Measurements from ENCODE around the gene HLX.

HLX gene

DNA sequence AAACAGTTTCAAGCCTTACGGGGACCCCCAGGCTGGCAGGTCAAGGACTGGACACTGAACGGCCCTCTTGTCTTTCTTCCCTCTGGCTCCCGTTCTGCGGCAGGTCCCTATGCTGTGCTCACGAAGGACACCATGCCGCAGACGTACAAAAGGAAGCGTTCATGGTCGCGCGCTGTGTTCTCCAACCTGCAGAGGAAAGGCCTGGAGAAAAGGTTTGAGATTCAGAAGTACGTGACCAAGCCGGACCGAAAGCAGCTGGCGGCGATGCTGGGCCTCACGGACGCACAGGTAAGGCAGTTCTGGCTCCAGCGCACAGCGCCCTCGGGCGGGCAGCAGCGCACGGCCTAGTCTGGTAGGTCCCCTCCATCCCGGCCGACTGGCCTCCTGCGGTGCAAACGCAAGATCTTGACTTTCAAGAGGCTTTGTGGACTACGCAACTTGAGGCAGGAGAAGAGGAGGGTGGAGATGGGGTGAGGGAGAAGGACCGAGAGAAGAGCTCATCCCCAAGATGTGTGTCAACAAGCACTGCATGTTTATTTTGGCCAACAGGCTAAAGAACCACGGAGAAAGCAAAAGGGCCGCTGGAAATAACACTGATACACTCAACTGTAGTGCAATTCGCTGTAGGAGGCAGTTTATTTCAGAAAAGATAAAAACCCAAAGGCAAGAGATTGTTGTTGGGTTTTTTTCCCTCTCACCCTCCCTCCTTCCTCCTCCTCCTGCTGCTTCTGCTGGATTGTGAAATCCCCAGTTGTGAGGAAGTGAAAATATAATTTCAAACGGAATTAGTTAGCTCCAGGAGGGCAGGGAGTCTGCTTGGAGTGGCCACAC is 3.0 kb downstream of the HLX start:
- no peak for DNase-seq (ENCODE audit: low read depth)

DNA sequence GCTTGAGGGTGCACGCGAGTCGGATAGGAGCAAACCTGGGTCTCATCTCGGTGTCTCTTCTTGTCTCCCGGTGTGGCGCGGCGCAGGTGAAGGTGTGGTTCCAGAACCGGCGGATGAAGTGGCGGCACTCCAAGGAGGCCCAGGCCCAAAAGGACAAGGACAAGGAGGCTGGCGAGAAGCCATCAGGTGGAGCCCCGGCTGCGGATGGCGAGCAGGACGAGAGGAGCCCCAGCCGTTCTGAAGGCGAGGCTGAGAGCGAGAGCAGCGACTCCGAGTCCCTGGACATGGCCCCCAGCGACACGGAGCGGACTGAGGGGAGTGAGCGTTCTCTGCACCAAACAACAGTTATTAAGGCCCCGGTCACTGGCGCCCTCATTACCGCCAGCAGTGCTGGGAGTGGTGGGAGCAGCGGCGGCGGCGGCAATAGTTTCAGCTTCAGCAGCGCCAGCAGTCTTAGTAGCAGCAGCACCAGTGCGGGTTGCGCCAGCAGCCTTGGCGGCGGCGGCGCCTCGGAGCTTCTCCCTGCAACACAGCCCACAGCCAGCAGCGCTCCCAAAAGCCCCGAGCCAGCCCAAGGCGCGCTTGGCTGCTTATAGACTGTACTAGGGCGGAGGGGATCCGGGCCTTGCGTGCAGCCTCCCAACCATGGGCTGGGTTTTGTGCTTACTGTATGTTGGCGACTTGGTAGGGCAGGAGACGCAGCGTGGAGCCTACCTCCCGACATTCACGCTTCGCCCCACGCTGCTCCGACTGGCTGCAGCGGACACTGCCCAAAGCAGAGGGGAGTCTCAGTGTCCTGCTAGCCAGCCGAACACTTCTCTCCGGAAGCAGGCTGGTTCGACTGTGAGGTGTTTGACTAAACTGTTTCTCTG is 5.1 kb downstream of the HLX start:
- no peak for DNase-seq (ENCODE audit: low read depth)

DNA sequence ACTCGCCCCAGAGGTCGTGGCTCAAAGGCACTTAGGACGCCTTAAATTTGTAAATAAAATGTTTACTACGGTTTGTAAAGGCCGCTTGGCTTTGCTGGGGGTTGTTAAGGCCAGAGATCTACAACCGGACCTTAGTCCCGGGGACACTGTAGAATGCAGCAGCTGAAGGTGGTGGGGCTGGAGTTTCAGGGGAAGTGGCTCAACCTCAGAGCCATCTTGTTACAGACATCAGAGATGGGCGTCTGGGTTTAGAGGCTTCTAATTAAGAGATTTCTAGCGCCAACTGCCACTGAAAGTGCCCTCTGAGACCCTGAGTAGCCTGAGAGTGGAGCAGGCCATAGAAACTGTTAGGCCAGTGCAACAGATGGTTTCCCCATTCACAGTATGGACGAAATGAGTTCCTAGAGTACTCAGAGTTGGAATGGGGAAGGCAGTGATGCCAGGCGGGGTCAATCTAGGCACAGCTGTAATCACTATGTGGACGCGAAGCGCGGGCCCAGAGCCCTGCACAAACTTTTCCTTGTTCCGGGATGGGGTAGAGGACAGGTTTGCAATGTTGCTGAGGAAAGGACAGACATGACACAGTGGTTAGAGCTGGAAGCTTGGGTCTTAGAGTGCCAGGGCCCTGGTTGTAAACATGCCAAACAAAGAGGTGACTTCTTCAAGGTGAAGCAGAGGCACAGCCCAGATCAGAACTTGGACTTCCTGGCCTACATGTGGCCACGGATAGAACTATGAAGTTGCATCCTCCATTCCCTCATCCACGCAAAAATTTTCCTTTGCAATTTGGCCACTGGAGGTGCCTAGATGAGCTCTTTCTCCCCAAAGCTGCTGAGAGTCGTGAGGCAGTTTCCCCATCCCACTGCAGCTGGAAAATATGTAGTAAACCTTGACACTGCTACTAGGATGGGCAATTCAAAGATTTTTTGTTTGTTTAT is 6.0 kb downstream of the HLX start:
- DNase-seq (ENCODE audit: low read depth): no peak

DNA sequence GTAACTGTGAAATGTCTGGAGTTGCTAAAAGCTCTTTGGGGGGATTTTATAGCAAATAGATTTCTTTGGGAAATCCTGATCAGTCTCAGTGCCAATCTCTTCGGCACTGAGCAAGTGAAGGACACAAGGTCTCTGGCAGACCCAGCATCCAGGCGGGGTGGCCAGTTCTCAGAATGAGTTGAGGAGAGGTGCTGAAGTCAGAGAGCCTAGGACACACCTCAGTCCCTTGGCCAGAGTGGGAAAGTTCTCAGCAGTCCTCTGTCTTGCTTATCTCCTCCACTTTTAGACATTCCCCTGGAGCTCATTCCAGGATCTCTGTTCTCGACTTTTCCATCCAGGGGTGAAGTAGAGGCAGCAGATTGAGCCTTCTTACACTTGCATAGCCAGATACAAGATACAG is 6.7 kb downstream of the HLX start:
- DNase-seq (ENCODE audit: low read depth): no peak

DNA sequence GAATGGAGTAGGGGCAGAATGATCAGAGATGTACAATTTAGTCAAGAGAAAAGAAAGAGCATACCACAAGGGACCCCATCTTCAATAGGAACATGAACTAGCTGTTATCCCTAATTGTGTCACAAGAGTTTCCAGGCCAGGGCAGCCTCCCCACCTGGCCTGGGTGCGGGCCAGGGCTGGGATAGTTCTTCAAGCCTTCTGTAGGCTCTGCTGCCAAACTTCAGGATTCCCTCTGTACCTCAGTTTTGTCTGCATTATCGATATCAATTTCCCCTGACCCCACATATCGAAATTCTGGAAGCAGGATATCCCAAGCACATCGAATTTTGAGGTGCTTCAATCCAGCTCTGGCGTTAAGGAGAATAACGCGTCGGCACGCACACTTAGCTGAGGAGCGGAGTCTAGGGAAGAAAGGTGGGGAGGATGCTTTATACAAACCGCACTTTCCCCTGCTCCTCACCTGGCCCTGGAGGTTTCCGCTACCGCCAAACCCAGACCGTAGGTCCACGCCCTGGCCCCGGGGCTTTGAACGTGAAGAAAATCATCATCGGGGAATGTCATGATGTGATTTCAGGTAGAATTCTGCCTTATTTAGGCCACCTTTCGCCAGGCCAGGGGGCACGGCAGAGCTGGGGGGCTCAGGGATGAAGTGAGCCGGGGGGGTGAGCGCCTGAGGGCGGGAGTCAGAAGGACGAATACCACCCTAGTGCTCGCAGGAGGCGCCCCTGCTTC is 7.4 kb downstream of the HLX start:
- DNase-seq (ENCODE audit: low read depth): no peak

DNA sequence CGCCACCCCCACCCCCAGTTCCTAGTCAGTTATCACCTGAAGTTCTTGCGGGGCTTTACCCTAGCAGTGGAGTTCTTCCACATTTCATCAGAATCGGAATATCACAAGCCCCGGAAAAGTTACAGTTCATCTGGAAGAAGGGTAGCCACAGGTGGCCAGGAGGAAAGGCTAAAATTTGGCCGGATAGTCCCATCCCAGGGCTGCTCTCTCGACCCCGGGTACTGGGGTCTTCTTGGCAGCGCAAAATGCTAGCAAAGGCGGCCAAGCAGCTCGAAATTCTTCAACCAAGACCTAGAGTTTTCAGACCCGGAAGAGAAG is 7.9 kb downstream of the HLX start:
- no peak for DNase-seq (ENCODE audit: low read depth)

DNA sequence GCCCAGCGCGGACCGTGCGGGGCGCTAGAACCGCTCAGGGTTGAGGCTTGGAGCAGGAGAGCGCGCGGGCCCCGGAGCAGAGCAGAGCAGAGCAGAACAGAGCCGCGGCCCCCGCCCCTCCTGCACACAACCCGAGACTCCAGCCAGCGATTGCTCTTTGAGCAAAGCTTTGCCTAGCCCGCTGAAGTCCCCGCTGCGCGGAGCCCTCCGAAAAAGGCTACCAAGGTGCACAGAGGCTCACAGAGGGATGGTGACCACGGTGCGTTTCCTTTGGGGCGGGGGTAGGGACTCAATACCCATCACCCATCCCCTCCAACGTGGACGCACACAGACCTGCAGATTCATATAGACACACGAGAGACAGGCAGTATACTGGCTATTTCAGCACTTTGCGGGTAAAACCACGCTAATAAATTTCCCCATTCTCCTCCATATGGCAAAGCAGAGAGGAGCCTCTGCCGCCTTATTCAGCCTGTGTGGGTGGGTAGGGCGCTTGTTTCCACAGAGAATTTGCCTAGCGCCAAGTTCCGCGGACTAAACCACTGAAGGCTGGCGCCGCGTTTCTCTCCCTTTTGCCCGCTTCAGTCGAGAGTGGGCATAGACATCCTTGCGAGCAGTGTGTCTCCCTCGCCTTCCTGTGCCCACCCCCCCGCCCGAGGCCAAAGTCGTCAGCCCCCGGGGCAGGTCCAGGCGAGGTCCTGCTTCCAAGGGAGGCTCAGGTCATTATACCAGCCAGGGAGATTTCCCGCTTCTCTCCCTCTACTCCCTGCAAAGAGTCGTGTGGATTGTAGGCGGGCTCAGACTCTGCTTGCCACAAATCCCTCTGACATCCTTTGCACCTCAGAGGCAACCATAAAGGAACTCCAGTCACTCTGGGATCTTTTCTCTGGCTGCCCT is 8.5 kb downstream of the HLX start:
- DNase-seq (ENCODE audit: low read depth): no peak

DNA sequence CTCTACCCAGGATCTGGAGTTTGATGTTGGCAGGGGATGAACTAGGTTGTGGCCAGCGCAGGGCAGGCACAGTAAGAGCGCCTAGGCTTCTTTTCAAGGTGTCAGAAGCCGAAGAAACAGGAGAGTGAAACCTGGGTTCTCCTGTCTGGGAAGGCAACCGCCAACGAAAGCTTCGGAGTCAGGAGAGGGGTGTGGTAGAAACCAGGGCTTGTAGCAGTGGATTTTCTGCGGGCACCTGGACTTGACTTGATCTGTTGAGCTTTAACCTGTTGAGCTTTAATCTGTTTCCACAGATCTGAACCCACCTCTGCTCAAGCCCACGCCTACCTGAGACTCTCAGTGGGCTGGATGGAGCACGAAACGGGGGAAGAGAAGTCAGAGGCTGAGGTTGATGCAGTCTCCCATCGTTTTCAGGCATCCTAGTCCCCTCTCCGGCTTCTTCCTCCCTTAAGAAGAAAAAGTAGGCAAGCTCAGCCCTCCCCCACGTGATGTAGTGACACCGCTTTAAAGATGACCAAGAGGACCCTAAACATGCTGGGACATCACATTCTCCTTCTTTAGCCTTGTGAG is 9.3 kb downstream of the HLX start:
- DNase-seq (ENCODE audit: low read depth): no peak

DNA sequence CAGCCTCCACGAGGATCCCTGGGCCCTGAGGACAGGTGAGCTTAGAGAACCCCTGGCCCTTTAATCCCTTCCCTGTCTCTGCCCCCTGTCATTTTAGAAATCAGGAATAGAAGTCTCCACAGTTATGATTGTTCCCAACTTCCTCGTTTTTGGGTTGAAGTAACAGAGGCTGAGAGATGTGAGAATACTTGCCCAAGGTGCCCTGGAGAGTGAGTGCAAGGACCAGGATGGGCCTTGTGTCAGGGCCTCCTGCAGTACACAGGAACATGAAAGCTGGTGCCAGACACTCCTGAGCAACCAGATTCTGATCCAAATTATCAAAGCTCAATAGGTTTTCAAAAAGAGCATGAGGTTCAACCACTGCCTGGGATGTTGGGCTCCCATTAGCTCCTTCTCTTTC is 10.1 kb downstream of the HLX start:
- no peak for DNase-seq (ENCODE audit: low read depth)

DNA sequence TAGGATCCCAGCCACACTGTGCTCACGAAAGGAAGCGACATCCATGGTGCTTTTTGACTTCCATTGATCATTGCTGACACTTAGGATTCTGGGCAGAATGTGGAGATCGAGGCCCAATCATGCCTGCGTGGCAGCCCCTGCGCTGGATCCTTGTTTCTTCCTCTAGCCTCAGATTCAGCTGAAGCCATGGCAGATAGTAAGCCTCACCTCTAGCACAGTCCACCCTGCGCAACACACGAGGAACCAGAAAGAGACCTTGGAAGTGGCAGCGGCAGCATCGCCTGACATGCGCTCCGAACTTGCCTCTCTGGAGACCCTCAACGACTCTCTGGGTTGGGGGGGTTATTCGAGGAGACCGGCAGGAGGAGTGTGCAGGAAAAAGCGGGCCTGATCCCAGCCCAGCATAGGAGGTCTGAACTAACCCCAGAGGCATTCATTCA is 10.6 kb downstream of the HLX start:
- DNase-seq (ENCODE audit: low read depth): no peak

DNA sequence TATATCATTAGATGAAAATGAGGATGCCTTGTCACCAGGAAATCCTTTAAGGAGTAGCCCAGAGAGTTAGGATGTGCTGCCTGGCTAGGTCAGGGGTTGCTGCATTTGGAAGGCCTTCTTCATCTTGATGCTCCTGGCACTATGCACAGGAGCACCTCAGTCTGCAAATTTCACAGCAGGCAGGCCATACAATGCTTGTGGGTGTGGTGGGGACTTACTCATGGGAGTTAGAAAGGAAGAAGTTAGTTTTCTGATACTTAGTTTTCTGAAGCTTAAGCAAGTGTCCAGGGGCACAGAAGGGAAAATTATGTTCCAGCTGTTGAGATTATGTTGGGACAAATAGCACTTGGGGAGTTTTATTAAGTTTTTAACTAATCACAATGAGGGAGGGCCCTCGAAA is 11.4 kb downstream of the HLX start:
- no peak for DNase-seq (ENCODE audit: low read depth)

DNA sequence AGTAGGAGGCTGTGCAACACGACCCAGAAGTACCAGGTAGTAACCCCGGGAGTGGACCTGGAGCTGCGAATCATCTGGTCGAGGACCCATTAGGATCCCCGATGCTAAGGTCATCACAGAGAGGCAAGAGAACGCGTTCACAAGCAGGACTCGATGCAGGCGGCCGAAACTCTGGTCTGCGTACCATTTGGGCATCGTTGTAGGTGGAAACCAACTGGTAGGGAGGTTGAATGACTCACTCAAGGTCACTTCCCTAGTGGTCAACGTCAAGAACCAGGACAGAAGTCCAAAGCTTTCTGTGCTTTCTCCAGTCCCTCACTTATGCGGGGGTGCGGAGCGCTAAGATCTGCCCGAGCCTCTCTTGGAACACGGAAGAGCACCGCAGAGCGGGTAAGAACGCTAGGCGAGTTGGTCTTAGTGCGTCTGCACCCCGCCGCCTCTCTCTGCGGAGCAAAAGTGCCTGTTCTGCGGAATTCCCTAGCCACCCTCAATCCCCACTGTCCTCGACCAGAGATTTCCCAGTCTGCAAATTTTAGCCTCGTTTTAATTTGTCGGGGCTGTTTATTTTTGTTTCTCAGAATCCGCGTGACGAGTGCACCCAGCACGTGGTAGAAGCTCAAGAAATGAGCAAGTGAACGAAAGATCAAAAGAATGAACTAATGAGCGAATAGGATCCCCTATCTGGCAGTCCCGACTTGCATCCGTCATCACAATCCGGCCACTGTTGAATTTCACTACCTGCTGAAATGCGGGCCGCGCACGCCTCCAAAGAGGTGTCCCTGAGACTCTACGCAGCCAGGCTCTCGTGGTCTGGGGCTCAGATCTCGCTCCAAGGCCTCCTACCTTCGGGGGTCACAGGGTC is 12.2 kb downstream of the HLX start:
- no peak for DNase-seq (ENCODE audit: low read depth)

DNA sequence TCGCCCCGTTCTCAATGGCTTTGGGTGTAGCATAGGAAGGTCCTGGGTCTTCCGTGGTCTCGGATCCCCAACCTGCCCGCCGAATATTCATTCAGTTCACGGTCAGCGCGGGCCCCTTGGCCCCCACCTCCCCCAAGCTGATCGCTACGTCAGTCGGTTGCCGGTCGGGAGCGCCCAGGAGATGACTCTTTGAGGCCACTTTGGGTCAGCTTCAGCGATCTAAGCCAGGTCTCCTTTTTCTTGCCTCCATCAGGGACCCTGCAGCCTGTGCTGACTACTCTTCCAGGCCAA is 12.8 kb downstream of the HLX start:
- no peak for DNase-seq (ENCODE audit: low read depth)

DNA sequence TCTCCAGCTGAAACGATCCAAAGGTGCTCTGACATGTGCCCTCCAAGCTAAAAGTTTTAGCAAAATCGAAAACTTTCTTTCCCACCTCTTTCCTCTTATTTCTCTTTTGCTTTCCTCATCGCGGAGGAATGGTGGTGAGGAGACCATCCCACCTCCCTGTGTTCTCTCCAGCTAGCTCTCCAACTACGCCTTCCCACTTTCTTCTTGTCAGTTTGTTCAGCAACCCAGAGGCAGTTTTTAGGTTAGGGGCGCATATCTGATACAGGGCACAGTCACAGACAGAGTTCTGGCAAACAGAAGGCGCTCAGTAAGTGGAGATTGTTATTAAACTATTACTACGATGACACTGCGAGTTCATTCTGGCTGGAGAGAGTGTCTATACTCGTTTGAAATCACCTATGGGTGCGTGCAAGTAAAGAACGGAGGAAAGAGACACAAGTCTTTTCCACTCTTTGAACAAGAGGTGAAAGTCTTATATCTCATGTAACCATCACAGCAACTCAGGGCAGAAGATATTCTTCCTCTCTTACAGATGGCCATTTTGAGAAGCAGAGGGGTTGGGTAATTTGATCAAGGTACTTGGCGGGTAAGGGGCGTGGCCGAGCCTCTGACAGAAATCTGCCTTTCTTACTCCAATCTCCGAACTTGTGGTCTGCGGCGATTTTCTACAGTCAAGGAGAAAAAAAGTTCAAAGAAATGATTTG is 13.9 kb downstream of the HLX start:
- no peak for DNase-seq (ENCODE audit: low read depth)

DNA sequence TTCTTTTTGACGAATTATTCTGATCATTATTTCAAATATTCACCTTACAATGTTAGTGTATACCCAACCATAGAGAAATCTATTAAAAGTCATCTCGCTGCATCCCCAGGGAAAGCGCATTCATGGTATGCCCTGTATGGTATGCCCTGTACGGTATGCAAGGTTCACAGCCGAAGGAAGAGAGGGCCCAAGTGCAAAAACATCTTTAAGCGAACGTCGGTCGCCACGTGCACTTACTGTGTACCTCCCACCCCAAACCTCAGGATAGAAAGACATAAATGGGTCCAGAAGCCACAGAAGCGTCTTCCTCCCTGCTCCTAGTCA is 14.4 kb downstream of the HLX start:
- DNase-seq (ENCODE audit: low read depth): no peak

DNA sequence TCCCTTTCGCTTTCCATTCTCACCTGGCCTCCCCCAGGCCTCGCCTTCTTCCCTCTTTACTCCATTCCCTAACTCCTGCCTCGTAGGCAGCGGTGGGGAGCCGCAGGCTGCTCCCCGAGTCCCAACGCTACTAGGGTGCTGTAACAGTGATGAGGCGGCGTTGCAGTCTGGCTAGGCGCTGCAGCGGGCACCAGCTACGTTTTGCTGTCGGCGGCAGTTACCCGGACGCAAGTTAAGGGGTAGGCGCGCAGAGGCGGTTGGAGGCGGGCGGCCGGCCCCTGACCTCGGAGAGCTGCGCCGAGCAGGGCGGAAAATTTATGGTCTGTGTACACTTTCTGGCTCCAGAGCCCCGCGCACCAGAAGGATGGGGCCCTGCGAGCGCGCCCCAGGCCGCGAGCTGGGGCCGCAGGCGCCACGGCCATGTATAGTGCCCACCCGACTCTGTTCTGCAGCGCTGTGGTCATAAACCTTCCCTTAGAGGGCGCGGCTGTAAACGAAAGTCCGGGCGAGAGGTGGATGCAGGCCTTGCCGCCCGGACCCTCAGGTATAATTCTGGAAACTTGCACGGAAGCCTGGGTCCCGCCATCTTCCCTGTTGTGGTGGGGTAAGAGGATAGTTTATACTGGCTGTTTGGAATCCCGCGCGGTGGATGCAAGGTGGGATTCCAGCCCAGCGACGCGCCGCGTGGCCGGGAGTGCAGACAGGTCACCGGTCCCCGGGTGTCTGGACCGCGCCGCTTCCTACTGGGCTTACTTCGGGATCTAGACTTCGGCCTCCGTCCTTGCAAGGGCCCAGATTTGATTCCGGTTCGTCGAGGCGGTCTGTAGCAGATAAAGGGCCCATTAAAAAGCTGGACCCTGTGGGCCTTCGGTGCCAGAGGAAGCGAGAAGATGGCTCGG is 15.0 kb downstream of the HLX start:
- no peak for DNase-seq (ENCODE audit: low read depth)

DNA sequence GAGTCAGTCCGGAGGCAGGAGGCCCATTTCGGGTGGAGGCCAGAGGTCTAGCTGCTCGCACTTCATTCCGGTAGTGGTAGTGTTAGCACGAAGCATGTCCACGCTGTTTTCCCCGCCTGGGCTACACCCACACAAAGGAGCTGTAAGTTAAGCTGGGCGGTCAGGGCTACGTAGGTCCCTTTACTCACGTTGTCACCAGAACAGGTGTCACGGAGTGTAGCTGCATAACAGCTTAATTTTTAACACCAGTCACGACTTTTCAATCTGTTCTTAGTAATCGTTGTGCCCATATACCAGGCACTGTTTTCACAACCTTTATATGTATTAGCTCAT is 15.6 kb downstream of the HLX start:
- no peak for DNase-seq (ENCODE audit: low read depth)

DNA sequence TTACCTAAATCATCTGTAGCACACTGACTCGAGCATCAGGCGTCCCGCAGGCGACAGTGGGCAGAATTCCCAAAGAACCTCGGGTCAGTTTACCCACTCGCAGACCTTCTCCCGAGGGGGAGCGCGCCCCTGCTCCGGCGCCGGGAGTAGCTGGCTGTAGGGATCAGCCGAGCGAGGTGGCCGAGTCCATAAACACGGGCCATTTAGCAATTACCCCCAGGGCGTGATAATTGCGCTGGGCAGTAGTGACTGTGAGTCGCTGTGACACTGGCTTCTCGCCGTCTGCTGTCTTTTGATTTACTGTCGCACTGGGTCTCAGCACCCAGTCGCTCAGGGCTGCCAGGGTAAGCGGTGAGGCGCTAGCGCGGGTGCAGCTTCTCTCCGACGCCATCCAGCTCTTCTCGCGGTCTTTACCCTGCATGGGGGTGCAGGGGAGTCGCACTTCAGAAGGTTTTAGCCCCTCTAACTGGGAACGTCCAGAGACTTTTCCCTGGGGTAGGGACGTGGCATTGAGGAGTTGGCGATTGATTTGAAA is 16.2 kb downstream of the HLX start:
- DNase-seq (ENCODE audit: low read depth): no peak

Data from ELR (cell line).